IPS-18c (cell line): ENCODE results near the gene ZCCHC14.
"Not testable (repeated sequence)": the region's sequence is repeated elsewhere in the genome, so short reads cannot be mapped to it uniquely, and the experiment has no call there.

Source experiments
- H3K4me3 ChIP-seq: 2 replicates; pipeline ENCODE4 v1.7.0; 2013; ENCODE audit warnings: low read depth, mild to moderate bottlenecking, low read length, moderate library complexity; ENCODE audit not compliant: insufficient read depth
- H3K9me3 ChIP-seq: one replicate; pipeline ENCODE4 v1.6.1; 2013; ENCODE audit warnings: mild to moderate bottlenecking, low read length, moderate library complexity; ENCODE audit not compliant: control insufficient read depth, insufficient read depth

The ZCCHC14 gene

GRCh38 chr16:87528690-87529579 lies 36.1 kb upstream of the ZCCHC14 start:
- H3K4me3 ChIP-seq, result no peak overlapping the region
- H3K9me3 ChIP-seq, result no peaks in the 10 kb centered on the region

- H3K9me3 ChIP-seq, result peaks cover 2% of the 10 kb centered on the region
- H3K4me3 ChIP-seq, result no peak overlapping the region
Measured at GRCh38 chr16:87527055-87527724, 34.4 kb upstream of the ZCCHC14 start.

- Histone ChIP-seq H3K4me3 (no peak overlapping the region), H3K9me3 (peaks cover 2% of the 10 kb centered on the region)
Measured at GRCh38 chr16:87526238-87526947, 33.6 kb upstream of the ZCCHC14 start.

GRCh38 chr16:87525352-87525751 lies 32.5 kb upstream of the ZCCHC14 start:
- Histone ChIP-seq H3K9me3 (peaks cover 2% of the 10 kb centered on the region), H3K4me3 (no peak overlapping the region)

- peaks cover 2% of the 10 kb centered on the region for H3K9me3 ChIP-seq
- no peak overlapping the region for H3K4me3 ChIP-seq
Measured at GRCh38 chr16:87524407-87524806, 31.6 kb upstream of the ZCCHC14 start.

- H3K4me3 ChIP-seq, H3K9me3 ChIP-seq: not testable (repeated sequence)
Measured at GRCh38 chr16:87523605-87524004, 30.8 kb upstream of the ZCCHC14 start.

- H3K9me3 ChIP-seq, H3K4me3 ChIP-seq: not testable (repeated sequence)
Measured at GRCh38 chr16:87521764-87522163, 28.9 kb upstream of the ZCCHC14 start.

GRCh38 chr16:87519170-87519569 lies 26.3 kb upstream of the ZCCHC14 start:
- H3K4me3 ChIP-seq, H3K9me3 ChIP-seq: not testable (repeated sequence)

GRCh38 chr16:87518430-87519051 lies 25.7 kb upstream of the ZCCHC14 start:
- not testable (repeated sequence) for H3K9me3 ChIP-seq, H3K4me3 ChIP-seq

GRCh38 chr16:87517610-87518429 lies 25.0 kb upstream of the ZCCHC14 start:
- H3K9me3 ChIP-seq, H3K4me3 ChIP-seq: not testable (repeated sequence)

- H3K9me3 ChIP-seq, result no peaks in the 10 kb centered on the region
Measured at GRCh38 chr16:87516361-87516760, 23.5 kb upstream of the ZCCHC14 start.

GRCh38 chr16:87515475-87516330 lies 22.9 kb upstream of the ZCCHC14 start:
- no peaks in the 10 kb centered on the region for H3K9me3 ChIP-seq
- H3K4me3 ChIP-seq, result no peak overlapping the region

More at GRCh38 chr16:87516361-87516760, 23.5 kb upstream of the ZCCHC14 start:
- no peak overlapping the region for H3K4me3 ChIP-seq

- H3K4me3 ChIP-seq, H3K9me3 ChIP-seq: not testable (repeated sequence)
Measured at GRCh38 chr16:87509778-87510177, 17.0 kb upstream of the ZCCHC14 start.

GRCh38 chr16:87507351-87508069 lies 14.7 kb upstream of the ZCCHC14 start:
- no peak overlapping the region for H3K4me3 ChIP-seq
- no peaks in the 10 kb centered on the region for H3K9me3 ChIP-seq
